Uterus (tissue), 2 donors: Measurements from ENCODE around the gene CCNYL1.

Source experiments
- CTCF ChIP-seq, 4 experiments: fragments of 200-600 bp in 2 of 4; fragments of 450-650 bp in 2 of 4; sonication (generic) in 2 of 4; IDR thresholded peaks; one replicate each; pipeline ENCODE4 v1.5.1; 2016 to 2019; ENCODE audit warnings: antibody characterized with exemption in 4 of 4, mild to moderate bottlenecking in 2 of 4, moderate library complexity in 1 of 4
- POLR2A ChIP-seq, 2 donors: fragments of 450-650 bp; IDR thresholded peaks; one replicate each; pipeline ENCODE4 v1.6.1; 2016; ENCODE audit warnings: antibody characterized with exemption in 2 of 2, mild to moderate bottlenecking in 1 of 2, moderate library complexity in 1 of 2

GRCh38 chr2:207663870-207664545 lies 47.4 kb upstream of the CCNYL1 start:
- TF ChIP-seq CTCF (IDR thresholded peaks at IDR 0.05) (no peak), POLR2A (IDR thresholded peaks at IDR 0.05) (no peak)
